ENCODE data around the gene DUSP11.
A peak's percentile ranks its signal among the peaks of the same experiment; 100 is the strongest.

DUSP11 gene

GRCh38 chr2:73746877-73747208 lies 33.1 kb downstream of the DUSP11 start:
- Histone ChIP-seq H3K27me3 (replicated peaks; ENCODE audit: control insufficient read depth, insufficient read depth, low read length) (no peaks in the 10 kb centered on the region), H3K36me3 (ENCODE audit: control insufficient read depth, insufficient read depth, low read length) (peaks cover 4% of the 10 kb centered on the region), H3K4me3 (replicated peaks; ENCODE audit: low read depth, low read length) (no peak overlapping the region)
- DNase-seq (ENCODE audit: extremely low read depth, insufficient read length) = no peak
- no peak for TF ChIP-seq CTCF (IDR thresholded peaks at IDR 0.05; ENCODE audit: insufficient read depth, low read length, poor library complexity, severe bottlenecking)

- no peak for TF ChIP-seq CTCF (IDR thresholded peaks at IDR 0.05; ENCODE audit: insufficient read depth, low read length, poor library complexity, severe bottlenecking)
- DNase-seq (ENCODE audit: extremely low read depth, insufficient read length) = no peak
- peaks cover 4% of the 10 kb centered on the region for H3K36me3 ChIP-seq (ENCODE audit: control insufficient read depth, insufficient read depth, low read length)
- no peaks in the 10 kb centered on the region for H3K27me3 ChIP-seq (replicated peaks; ENCODE audit: control insufficient read depth, insufficient read depth, low read length)
- H3K4me3 ChIP-seq (replicated peaks; ENCODE audit: low read depth, low read length) = no peak overlapping the region
Observed at GRCh38 chr2:73746015-73746876, 33.7 kb downstream of the DUSP11 start.

GRCh38 chr2:73740767-73741166 lies 39.1 kb downstream of the DUSP11 start:
- no peaks in the 10 kb centered on the region; the same call in 1 of the 2 replicates for H3K36me3 ChIP-seq (ENCODE audit: control insufficient read depth, insufficient read depth, low read length)
- H3K27me3 ChIP-seq (replicated peaks; ENCODE audit: control insufficient read depth, insufficient read depth, low read length) = no peaks in the 10 kb centered on the region
- TF ChIP-seq CTCF (IDR thresholded peaks at IDR 0.05; ENCODE audit: insufficient read depth, low read length, poor library complexity, severe bottlenecking) = no peak
- no peak for DNase-seq (ENCODE audit: extremely low read depth, insufficient read length)
- H3K4me3 ChIP-seq (replicated peaks; ENCODE audit: low read depth, low read length) = no peak overlapping the region

GRCh38 chr2:73739101-73739500 lies 40.8 kb downstream of the DUSP11 start:
- no peaks in the 10 kb centered on the region for H3K27me3 ChIP-seq (replicated peaks; ENCODE audit: control insufficient read depth, insufficient read depth, low read length)
- TF ChIP-seq CTCF (IDR thresholded peaks at IDR 0.05; ENCODE audit: insufficient read depth, low read length, poor library complexity, severe bottlenecking) = no peak
- no peak overlapping the region for H3K4me3 ChIP-seq (replicated peaks; ENCODE audit: low read depth, low read length)
- DNase-seq (ENCODE audit: extremely low read depth, insufficient read length) = no peak
- no peaks in the 10 kb centered on the region; the same call in 1 of the 2 replicates for H3K36me3 ChIP-seq (ENCODE audit: control insufficient read depth, insufficient read depth, low read length)

- TF ChIP-seq CTCF (IDR thresholded peaks at IDR 0.05; ENCODE audit: insufficient read depth, low read length, poor library complexity, severe bottlenecking) = no peak
- H3K4me3 ChIP-seq (replicated peaks; ENCODE audit: low read depth, low read length) = peak within 1 kb of the TSS; percentile 78
- H3K36me3 ChIP-seq (ENCODE audit: control insufficient read depth, insufficient read depth, low read length) = peaks cover 4% of the 10 kb centered on the region
- DNase-seq (ENCODE audit: extremely low read depth, insufficient read length) = peak; percentile 94
- no peaks in the 10 kb centered on the region for H3K27me3 ChIP-seq (replicated peaks; ENCODE audit: control insufficient read depth, insufficient read depth, low read length)
Observed at GRCh38 chr2:73736855-73737779, 42.8 kb downstream of the DUSP11 start, which contains the start of gene TPRKB. Gene TPRKB (minus strand): TSS chr2:73737345. CDS start chr2:73734569, 2,776 bp downstream.

Data from GM06990 (cell line).